ENCODE data around the gene S100A3.
A peak's percentile ranks its signal among the peaks of the same experiment; 100 is the strongest.

The S100A3 gene

DNA sequence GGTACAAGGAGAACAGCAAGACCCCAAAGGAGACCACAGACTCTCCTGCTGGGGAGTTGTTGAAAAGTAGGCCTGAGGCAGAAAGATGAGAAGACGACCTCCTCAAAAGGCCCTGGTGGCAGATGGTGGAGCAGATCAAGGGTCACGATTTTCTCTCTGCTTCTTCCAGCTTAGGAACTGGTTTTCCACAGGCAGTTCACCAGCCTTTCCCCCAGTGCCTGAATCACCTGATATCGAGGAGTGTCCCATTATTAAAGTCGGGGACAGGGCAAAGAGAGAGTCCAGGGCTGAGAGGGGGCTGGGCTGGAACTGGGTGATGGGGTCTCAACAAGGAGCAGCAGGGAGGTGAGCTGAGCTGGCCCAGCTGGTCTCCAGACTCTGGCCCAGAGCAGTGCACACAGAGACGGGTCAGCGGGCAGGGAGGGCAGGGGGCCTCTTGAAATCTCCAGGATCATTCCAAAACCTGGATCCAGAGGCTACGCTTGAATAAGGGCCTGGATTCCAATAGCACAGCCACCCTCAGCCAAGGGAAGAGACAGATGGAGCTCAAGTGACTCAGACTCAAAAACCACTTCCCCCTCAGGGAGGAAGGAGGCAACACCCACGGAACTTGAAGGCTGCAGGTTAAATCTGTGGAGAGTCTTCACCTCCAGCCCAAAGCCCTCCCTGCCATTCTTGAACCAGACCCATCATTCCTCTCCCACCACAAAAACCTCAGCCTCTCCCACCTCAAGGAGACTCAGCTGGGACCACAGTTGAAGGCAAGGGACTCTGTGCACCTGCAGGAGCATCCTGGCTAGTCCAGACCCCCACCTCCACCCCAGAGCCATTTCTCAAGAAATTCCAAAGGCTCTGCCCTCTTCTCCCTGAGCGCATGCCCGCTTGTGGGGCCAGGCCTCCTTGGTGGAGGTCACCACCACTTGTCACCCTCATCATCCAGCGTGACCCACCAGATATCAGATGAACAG is 8.4 kb downstream of the S100A3 start, which contains the start of gene S100A5:
S100A5 (minus strand) TSS at position 541 of the 968 bp plus-strand sequence. CDS start 743 bp downstream, outside the sequence.
- Histone ChIP-seq H3K9me3 (ENCODE audit: control insufficient read depth, insufficient read depth, low read depth, low read length) (no peaks in the 10 kb centered on the region), H3K4me1 (ENCODE audit: control insufficient read depth, insufficient read depth, low read length) (peaks cover 32% of the 10 kb centered on the region), H3K36me3 (ENCODE audit: control insufficient read depth, insufficient read depth, low read length) (no peaks in the 10 kb centered on the region), H3K27me3 (ENCODE audit: control insufficient read depth, insufficient read depth, low read length) (peaks cover 9% of the 10 kb centered on the region; the same call in 1 of the 2 replicates), H3K4me3 (ENCODE audit: low read depth, low read length) (no peak within 1 kb of the TSS), H3K9ac (ENCODE audit: low read length) (no peak within 1 kb of the TSS), H3K27ac (ENCODE audit: low read depth, low read length) (no peak within 1 kb of the TSS)

DNA sequence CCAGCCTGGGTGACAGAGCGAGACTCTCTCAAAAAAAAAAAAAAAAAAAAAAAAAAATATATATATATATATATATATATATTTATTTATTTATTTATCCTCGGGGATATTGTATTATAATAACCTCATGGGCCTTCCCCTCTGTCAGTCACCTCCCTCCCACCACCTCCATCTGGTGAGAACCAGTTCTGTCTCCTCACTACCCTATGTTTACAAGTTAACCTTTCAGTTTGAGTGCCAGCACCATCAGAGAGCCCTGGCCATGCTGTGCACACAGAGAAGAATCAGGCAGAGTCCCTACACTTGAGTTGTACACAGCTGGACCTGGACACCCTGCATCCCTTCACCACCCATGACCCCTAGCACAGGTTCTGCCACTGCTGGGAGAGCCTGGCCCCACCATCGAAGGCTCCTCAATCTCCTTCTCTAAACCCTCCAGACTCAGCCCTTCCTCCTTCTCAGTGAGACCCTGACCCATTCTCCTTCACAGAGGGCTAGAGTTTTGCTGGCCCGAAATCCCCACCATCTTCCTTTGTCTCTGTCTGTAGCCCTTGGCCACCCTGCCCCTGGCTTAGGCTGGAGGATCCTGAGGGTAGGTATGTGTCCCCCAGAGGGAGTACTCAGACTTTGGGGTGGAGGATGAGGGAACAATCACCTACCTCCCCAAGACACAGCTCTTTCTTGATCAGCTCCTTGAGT is 9.5 kb downstream of the S100A3 start:
- H3K27me3 ChIP-seq (ENCODE audit: control insufficient read depth, insufficient read depth, low read length) = peaks cover 16% of the 10 kb centered on the region; the same call in 1 of the 2 replicates
- H3K9me3 ChIP-seq (ENCODE audit: control insufficient read depth, insufficient read depth, low read depth, low read length) = no peaks in the 10 kb centered on the region
- H3K36me3 ChIP-seq (ENCODE audit: control insufficient read depth, insufficient read depth, low read length) = no peaks in the 10 kb centered on the region
- no peak overlapping the region for H3K27ac ChIP-seq (ENCODE audit: low read depth, low read length)
- no peak overlapping the region for H3K9ac ChIP-seq (ENCODE audit: low read length)
- no peak overlapping the region for H3K4me3 ChIP-seq (ENCODE audit: low read depth, low read length)
- H3K4me1 ChIP-seq (ENCODE audit: control insufficient read depth, insufficient read depth, low read length) = peaks cover 27% of the 10 kb centered on the region

- Histone ChIP-seq H3K9ac (ENCODE audit: low read length) (no peak overlapping the region), H3K36me3 (ENCODE audit: control insufficient read depth, insufficient read depth, low read length) (no peaks in the 10 kb centered on the region), H3K4me1 (ENCODE audit: control insufficient read depth, insufficient read depth, low read length) (peaks cover 24% of the 10 kb centered on the region), H3K27me3 (ENCODE audit: control insufficient read depth, insufficient read depth, low read length) (peaks cover 16% of the 10 kb centered on the region; the same call in 1 of the 2 replicates), H3K4me3 (ENCODE audit: low read depth, low read length) (no peak overlapping the region), H3K9me3 (ENCODE audit: control insufficient read depth, insufficient read depth, low read depth, low read length) (no peaks in the 10 kb centered on the region), H3K27ac (ENCODE audit: low read depth, low read length) (no peak overlapping the region)
Observed at GRCh38 chr1:153538315-153538821, 10.7 kb downstream of the S100A3 start.

DNA sequence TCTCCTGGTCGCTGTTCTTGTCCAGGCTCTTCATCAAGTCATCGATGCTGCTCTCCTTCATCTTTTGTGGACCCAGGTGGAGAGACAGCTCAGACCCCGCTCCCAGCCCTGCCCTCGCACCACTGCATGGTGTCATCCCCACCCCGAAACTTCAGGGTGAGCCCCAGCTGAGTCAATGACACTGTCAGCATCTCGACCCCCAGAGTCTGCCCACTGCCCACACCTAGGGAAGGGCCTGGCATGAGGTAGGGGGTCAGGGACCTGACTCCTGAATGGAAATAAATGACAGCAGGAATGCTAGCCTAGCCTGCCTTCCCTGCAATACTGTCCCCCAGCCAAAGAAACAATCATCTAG is 11.7 kb downstream of the S100A3 start:
- Histone ChIP-seq H3K4me1 (ENCODE audit: control insufficient read depth, insufficient read depth, low read length) (peaks cover 33% of the 10 kb centered on the region), H3K9ac (ENCODE audit: low read length) (no peak overlapping the region), H3K27me3 (ENCODE audit: control insufficient read depth, insufficient read depth, low read length) (peaks cover 16% of the 10 kb centered on the region; the same call in 1 of the 2 replicates), H3K9me3 (ENCODE audit: control insufficient read depth, insufficient read depth, low read depth, low read length) (no peaks in the 10 kb centered on the region), H3K36me3 (ENCODE audit: control insufficient read depth, insufficient read depth, low read length) (no peaks in the 10 kb centered on the region), H3K27ac (ENCODE audit: low read depth, low read length) (no peak overlapping the region), H3K4me3 (ENCODE audit: low read depth, low read length) (no peak overlapping the region)

GRCh38 chr1:153536671-153537375 is 12.2 kb downstream of the S100A3 start:
- H3K9me3 ChIP-seq (ENCODE audit: control insufficient read depth, insufficient read depth, low read depth, low read length) = no peaks in the 10 kb centered on the region
- no peak overlapping the region for H3K27ac ChIP-seq (ENCODE audit: low read depth, low read length)
- peaks cover 16% of the 10 kb centered on the region; the same call in 1 of the 2 replicates for H3K27me3 ChIP-seq (ENCODE audit: control insufficient read depth, insufficient read depth, low read length)
- H3K4me3 ChIP-seq (ENCODE audit: low read depth, low read length) = peak overlapping the region; percentile 55; the same call in 1 of the 2 replicates
- H3K4me1 ChIP-seq (ENCODE audit: control insufficient read depth, insufficient read depth, low read length) = peaks cover 34% of the 10 kb centered on the region
- H3K36me3 ChIP-seq (ENCODE audit: control insufficient read depth, insufficient read depth, low read length) = no peaks in the 10 kb centered on the region
- no peak overlapping the region for H3K9ac ChIP-seq (ENCODE audit: low read length)

DNA sequence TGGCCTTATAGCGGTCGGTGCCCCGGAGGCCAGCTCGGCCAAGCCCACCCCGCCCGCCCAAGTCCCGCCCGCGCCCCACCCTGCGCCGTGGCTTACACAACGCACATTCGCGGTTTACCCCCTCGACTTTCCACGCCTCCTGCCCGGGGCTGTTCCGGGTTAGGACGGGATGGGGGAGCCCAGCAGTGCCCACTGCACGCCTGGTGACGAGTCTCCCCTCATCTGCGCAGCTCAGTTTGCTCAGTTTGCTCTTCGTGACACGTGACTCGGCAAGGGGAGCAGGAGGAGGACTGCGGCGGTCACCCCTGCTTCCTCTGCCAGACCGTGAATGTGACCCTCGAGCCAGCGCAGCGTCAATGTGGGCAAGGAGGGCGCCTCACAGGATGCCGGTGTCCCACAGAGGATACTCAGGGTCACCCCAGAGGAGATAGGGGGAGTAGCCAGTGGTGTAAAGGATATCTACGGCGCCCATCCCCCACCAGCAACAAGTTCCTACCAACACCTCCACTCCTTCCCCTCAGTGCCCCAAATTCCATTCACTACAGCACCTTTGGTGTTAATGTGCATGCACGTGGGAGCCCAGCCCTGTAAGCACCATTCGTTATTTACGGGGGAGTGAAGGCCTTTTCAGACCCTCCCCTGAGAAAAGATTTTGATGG is 12.9 kb downstream of the S100A3 start:
- H3K4me1 ChIP-seq (ENCODE audit: control insufficient read depth, insufficient read depth, low read length) = peaks cover 34% of the 10 kb centered on the region
- H3K4me3 ChIP-seq (ENCODE audit: low read depth, low read length) = peak overlapping the region; percentile 55
- H3K9ac ChIP-seq (ENCODE audit: low read length) = peak overlapping the region; percentile 14
- H3K9me3 ChIP-seq (ENCODE audit: control insufficient read depth, insufficient read depth, low read depth, low read length) = no peaks in the 10 kb centered on the region
- peaks cover 16% of the 10 kb centered on the region; the same call in 1 of the 2 replicates for H3K27me3 ChIP-seq (ENCODE audit: control insufficient read depth, insufficient read depth, low read length)
- H3K36me3 ChIP-seq (ENCODE audit: control insufficient read depth, insufficient read depth, low read length) = no peaks in the 10 kb centered on the region
- no peak overlapping the region for H3K27ac ChIP-seq (ENCODE audit: low read depth, low read length)

- Histone ChIP-seq H3K4me3 (ENCODE audit: low read depth, low read length) (peak within 1 kb of the TSS; percentile 55), H3K4me1 (ENCODE audit: control insufficient read depth, insufficient read depth, low read length) (peaks cover 34% of the 10 kb centered on the region), H3K27ac (ENCODE audit: low read depth, low read length) (no peak within 1 kb of the TSS), H3K27me3 (ENCODE audit: control insufficient read depth, insufficient read depth, low read length) (peaks cover 16% of the 10 kb centered on the region; the same call in 1 of the 2 replicates), H3K9me3 (ENCODE audit: control insufficient read depth, insufficient read depth, low read depth, low read length) (no peaks in the 10 kb centered on the region), H3K9ac (ENCODE audit: low read length) (peak within 1 kb of the TSS; percentile 14), H3K36me3 (ENCODE audit: control insufficient read depth, insufficient read depth, low read length) (no peaks in the 10 kb centered on the region)
Observed at GRCh38 chr1:153535242-153536011, 13.6 kb downstream of the S100A3 start, which contains the start of gene S100A6. Gene S100A6 (minus strand): TSS chr1:153535991. CDS start chr1:153535339, 652 bp downstream.

DNA sequence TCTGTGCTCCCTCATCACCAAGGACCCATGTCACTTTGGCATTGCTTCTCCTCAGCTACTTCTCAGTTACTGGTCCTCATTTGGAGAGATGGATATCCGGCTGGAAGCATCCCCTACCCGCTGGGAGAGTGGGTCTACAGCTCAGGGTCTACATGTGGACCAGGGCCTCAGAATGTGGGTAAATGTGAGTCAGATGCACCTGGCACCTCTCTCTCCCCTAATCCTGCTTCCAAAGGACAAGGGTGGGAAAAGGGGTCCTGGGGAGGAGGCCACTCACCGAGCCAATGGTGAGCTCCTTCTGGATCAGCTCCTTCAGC is 14.2 kb downstream of the S100A3 start:
- H3K27me3 ChIP-seq (ENCODE audit: control insufficient read depth, insufficient read depth, low read length) = peaks cover 16% of the 10 kb centered on the region; the same call in 1 of the 2 replicates
- no peaks in the 10 kb centered on the region for H3K36me3 ChIP-seq (ENCODE audit: control insufficient read depth, insufficient read depth, low read length)
- H3K4me1 ChIP-seq (ENCODE audit: control insufficient read depth, insufficient read depth, low read length) = peaks cover 34% of the 10 kb centered on the region
- no peak overlapping the region; the same call in 1 of the 2 replicates for H3K4me3 ChIP-seq (ENCODE audit: low read depth, low read length)
- H3K27ac ChIP-seq (ENCODE audit: low read depth, low read length) = no peak overlapping the region
- H3K9ac ChIP-seq (ENCODE audit: low read length) = no peak overlapping the region
- H3K9me3 ChIP-seq (ENCODE audit: control insufficient read depth, insufficient read depth, low read depth, low read length) = no peaks in the 10 kb centered on the region

- H3K36me3 ChIP-seq (ENCODE audit: control insufficient read depth, insufficient read depth, low read length) = no peaks in the 10 kb centered on the region
- no peak overlapping the region for H3K4me3 ChIP-seq (ENCODE audit: low read depth, low read length)
- no peak overlapping the region for H3K27ac ChIP-seq (ENCODE audit: low read depth, low read length)
- H3K27me3 ChIP-seq (ENCODE audit: control insufficient read depth, insufficient read depth, low read length) = peaks cover 16% of the 10 kb centered on the region; the same call in 1 of the 2 replicates
- H3K9ac ChIP-seq (ENCODE audit: low read length) = no peak overlapping the region
- peaks cover 34% of the 10 kb centered on the region for H3K4me1 ChIP-seq (ENCODE audit: control insufficient read depth, insufficient read depth, low read length)
- no peaks in the 10 kb centered on the region for H3K9me3 ChIP-seq (ENCODE audit: control insufficient read depth, insufficient read depth, low read depth, low read length)
Observed at GRCh38 chr1:153534226-153534924, 14.7 kb downstream of the S100A3 start.
